Measurements from ENCODE around the gene CCNL2. TPM values are rescaled to one million over a fixed set of nuclear protein-coding genes. Genes with fewer than 3 reads are reported as not detected.

Gene CCNL2
- total and polyA plus RNA-seq, 2 experiments from 2014 or later: 115 to 146 TPM

GRCh38 chr1:1430992-1431844, 32.1 kb upstream of the CCNL2 start:
- peaks cover 4% of the 10 kb centered on the region; the same call in 2 of the 3 replicates for H3K36me3 Mint-ChIP-seq (ENCODE audit: low read depth)
- no peak for TF ChIP-seq STAT1 (IDR thresholded peaks at IDR 0.05; ENCODE audit: unreplicated experiment)
- TF ChIP-seq ZNF462 (CRISPR knock-in tag; IDR thresholded peaks at IDR 0.05): no peak
- no peak for TF ChIP-seq EZH2 (IDR thresholded peaks at IDR 0.05; ENCODE audit: low read depth, unreplicated experiment)
- no peak for TF ChIP-seq NANOG (IDR thresholded peaks at IDR 0.05; ENCODE audit: borderline replicate concordance)
- TF ChIP-seq CREB1 (CRISPR knock-in tag; IDR thresholded peaks at IDR 0.05; ENCODE audit: low read depth): no peak
- no peak for TF ChIP-seq ETS1 (IDR thresholded peaks at IDR 0.05)
- no peak for TF ChIP-seq REST (IDR thresholded peaks at IDR 0.05; ENCODE audit: unreplicated experiment)
- no peak for TF ChIP-seq JUNB (IDR thresholded peaks at IDR 0.05; ENCODE audit: unreplicated experiment)
- no peak for TF ChIP-seq ZNF114 (CRISPR knock-in tag; IDR thresholded peaks at IDR 0.05)
- no peak for TF ChIP-seq CTCF (conservative IDR thresholded peaks at IDR 0.05; ENCODE audit: low read depth in 2 of 2)
- TF ChIP-seq ZNF331 (CRISPR knock-in tag; IDR thresholded peaks at IDR 0.05; ENCODE audit: low read depth): no peak
- H3K4me3 ChIP-seq: no peak overlapping the region
- ATAC-seq (no peak), DNase-seq (ENCODE audit: low spot score) (no peak)
- H3K4me1 ChIP-seq (ENCODE audit: insufficient read depth): peaks cover 44% of the 10 kb centered on the region
- no peak overlapping the region for H2AFZ ChIP-seq
- H3F3A ChIP-seq (replicated peaks; ENCODE audit: low read depth): peaks cover 25% of the 10 kb centered on the region
- peaks cover 25% of the 10 kb centered on the region for H3K27me3 Mint-ChIP-seq (ENCODE audit: insufficient read depth, low read depth, poor library complexity)
- no peak overlapping the region for H3K4me3 Mint-ChIP-seq
- peaks cover 43% of the 10 kb centered on the region for H3K4me1 Mint-ChIP-seq
- H3K9me2 ChIP-seq (ENCODE audit: insufficient read depth): no peaks in the 10 kb centered on the region
- H3K79me2 ChIP-seq (replicated peaks; ENCODE audit: insufficient read depth): no peaks in the 10 kb centered on the region
- H3K27ac ChIP-seq (ENCODE audit: low read depth): no peak overlapping the region
- H3K27ac Mint-ChIP-seq: no peak overlapping the region
- H3K9me3 Mint-ChIP-seq: peaks cover 10% of the 10 kb centered on the region
- H4K20me1 ChIP-seq (replicated peaks; ENCODE audit: insufficient read depth): no peaks in the 10 kb centered on the region
- H3K4me2 ChIP-seq: peak overlapping the region; percentile 68; the same call in 1 of the 2 replicates
- H3K36me3 ChIP-seq (ENCODE audit: insufficient read depth): no peaks in the 10 kb centered on the region
- H3K27me3 ChIP-seq (ENCODE audit: insufficient read depth): no peaks in the 10 kb centered on the region
